Subcutaneous abdominal adipose tissue (tissue), 5 donors: ENCODE results near the gene FAM124B.
A peak's percentile ranks its signal among the peaks of the same experiment; 100 is the strongest.

Source experiments
- H3K27ac ChIP-seq: one replicate; pipeline ENCODE4 v1.7.0; 2013; ENCODE audit warnings: low read depth, mild to moderate bottlenecking, inconsistent platforms, low read length, moderate library complexity
- H3K27me3 ChIP-seq, 5 donors: one replicate each; pipeline ENCODE4 v1.7.0; 2013; ENCODE audit warnings: low read length in 5 of 5, inconsistent platforms in 1 of 5; ENCODE audit not compliant: control insufficient read depth in 5 of 5, insufficient read depth in 4 of 5
- H3K36me3 ChIP-seq, 5 donors: one replicate each; pipeline ENCODE4 v1.7.0; 2013; ENCODE audit warnings: low read length in 5 of 5; ENCODE audit not compliant: control insufficient read depth in 5 of 5, insufficient read depth in 5 of 5
- H3K4me1 ChIP-seq, 5 donors: one replicate each; pipeline ENCODE4 v1.7.0; 2013; ENCODE audit warnings: low read length in 5 of 5, mild to moderate bottlenecking in 3 of 5, moderate library complexity in 1 of 5; ENCODE audit not compliant: control insufficient read depth in 5 of 5, insufficient read depth in 5 of 5
- H3K4me3 ChIP-seq, 5 donors: one replicate each; pipeline ENCODE4 v1.7.0; 2013; ENCODE audit warnings: low read length in 5 of 5, low read depth in 1 of 5
- H3K9ac ChIP-seq, 5 donors: one replicate each; pipeline ENCODE4 v1.7.0; 2013; ENCODE audit warnings: low read length in 5 of 5, mild to moderate bottlenecking in 4 of 5, moderate library complexity in 3 of 5
- H3K9me3 ChIP-seq, 5 donors: one replicate each; pipeline ENCODE4 v1.7.0; 2013; ENCODE audit warnings: low read length in 5 of 5; ENCODE audit not compliant: control insufficient read depth in 5 of 5
- donor health status: healthy.
- donor health status: healthy.
- donor health status: healthy.
- donor health status: healthy.
- donor health status: healthy.

FAM124B gene, protein sequence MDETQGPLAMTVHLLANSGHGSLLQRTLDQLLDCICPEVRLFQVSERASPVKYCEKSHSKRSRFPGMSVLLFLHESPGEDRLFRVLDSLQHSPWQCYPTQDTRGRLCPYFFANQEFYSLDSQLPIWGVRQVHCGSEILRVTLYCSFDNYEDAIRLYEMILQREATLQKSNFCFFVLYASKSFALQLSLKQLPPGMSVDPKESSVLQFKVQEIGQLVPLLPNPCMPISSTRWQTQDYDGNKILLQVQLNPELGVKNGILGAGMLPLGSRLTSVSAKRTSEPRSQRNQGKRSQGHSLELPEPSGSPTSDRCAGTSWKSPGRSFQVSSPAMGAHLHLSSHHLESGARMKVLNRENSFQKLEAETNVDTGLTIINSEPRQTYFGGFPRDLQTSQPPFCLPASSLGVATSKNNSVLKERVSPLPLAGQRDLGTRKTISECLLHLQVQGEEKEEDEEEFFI

DNA sequence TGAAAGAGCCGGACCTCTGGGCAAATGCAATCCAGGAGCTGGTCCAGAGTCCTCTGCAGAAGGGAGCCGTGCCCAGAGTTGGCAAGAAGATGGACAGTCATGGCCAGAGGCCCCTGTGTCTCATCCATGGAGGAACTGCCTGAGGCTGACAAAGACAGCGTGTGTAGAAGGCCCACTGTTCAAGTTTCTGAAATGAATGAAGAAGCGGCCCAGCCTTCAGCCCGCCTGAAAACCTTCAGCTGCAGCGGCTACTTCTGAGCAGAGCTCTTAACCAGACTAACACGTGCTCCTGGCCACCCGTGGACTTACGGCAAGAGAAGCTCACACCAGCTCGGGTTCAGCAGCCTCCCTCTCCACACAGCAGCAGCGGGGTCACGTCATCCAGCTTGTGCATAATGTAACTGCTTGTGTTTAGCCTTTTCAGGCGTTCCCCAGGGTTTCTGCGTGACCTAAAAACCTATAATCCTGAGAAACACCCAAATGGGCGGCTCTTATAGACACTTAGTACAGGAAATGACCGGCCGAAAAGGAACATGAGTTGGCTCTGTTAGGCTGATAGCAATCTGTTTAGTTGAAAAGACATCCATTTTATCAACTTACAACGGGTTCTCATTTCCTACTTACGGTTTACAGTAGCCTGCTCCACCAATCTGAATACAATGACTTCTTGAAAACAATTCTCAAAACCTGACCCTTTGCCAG lies at the start of gene FAM124B:
FAM124B (minus strand) TSS at position 467 of the 702 bp plus-strand sequence; CDS start at position 128, 339 bp downstream.
- Histone ChIP-seq H3K9me3 (peaks cover 0 to 15% (median 8%) of the 10 kb centered on the region in 5 donors), H3K9ac (peak within 1 kb of the TSS in 4 of 5 donors; percentile 46 to 72 (median 63)), H3K4me1 (peaks cover 0 to 42% (median 2%) of the 10 kb centered on the region in 5 donors), H3K27ac (peak within 1 kb of the TSS; percentile 55), H3K4me3 (peak within 1 kb of the TSS; percentile 49 to 84 (median 74)), H3K27me3 (no peaks in the 10 kb centered on the region), H3K36me3 (no peaks in the 10 kb centered on the region)

DNA sequence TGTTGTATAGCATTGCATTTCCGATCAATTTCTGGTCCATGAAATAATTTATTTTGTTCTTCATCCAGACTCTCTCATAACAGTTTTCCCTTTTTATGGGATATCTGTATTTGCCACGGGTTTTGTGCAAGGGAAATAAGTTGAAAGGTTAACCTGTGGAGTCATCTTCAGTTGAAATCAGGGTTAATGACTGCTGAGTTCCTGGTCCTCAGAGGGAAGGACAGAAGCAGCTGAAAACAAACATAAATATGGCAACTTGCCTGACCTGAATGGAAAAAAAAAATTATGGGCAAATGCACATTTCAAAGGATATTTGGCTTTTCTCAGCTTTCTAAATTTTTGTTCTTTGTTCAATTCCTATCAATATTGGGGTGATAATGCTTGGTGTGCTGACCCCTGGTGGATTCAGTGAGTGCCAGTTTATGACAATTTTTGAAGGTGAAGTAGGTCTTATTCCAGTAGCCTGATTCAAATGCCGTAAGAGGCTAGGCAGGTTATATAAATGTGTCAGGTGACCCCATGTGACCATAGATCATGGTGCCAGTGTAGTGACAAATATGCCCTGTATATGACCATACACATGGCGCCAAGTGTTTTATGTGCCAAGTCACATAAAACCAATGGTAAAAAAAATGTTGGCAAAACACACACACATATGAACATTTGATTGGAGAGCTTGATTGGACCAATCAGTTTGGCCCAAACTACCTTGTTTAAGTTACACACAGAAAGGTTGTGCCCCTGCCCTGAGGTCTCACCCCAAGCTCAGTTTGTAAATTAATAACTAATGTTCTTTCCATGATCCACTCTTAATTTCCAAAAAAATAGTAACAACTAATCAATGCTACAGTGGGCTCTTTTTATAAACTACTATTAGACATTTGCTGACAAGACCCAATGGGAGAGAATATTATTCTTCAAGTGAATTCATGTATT lies 47.6 kb upstream of the FAM124B start:
- H3K27ac ChIP-seq: no peak overlapping the region

DNA sequence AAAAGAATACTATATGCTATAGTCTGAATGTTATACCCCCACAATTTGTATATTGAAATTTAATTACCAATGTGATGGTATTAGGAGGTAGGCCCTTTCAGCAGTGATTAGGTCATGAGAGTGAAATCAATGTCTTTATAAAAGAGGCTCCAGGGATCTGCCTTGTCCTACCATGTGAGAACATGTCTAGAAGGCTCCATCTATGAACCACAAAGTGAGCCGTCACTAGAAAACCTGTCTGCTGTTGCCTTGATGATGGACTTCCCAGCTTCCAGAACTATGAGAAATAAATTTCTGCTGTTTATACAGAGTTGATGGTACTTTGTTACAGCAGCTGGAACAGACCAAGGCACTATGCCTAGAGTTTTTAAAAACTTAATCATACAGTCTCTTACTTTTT lies 46.3 kb upstream of the FAM124B start:
- peaks cover 0 to 4% (median 0%) of the 10 kb centered on the region in 5 donors for H3K4me1 ChIP-seq
- no peak overlapping the region for H3K9ac ChIP-seq
- H3K27ac ChIP-seq: no peak overlapping the region
- H3K36me3 ChIP-seq: no peaks in the 10 kb centered on the region
- H3K27me3 ChIP-seq: no peaks in the 10 kb centered on the region
- no peak overlapping the region for H3K4me3 ChIP-seq
- H3K9me3 ChIP-seq: no peaks in the 10 kb centered on the region

More for the DNA sequence above, 47.6 kb upstream of the FAM124B start:
- Histone ChIP-seq H3K4me3 (no peak overlapping the region), H3K9me3 (no peaks in the 10 kb centered on the region), H3K4me1 (peaks cover 0 to 4% (median 0%) of the 10 kb centered on the region in 5 donors), H3K9ac (no peak overlapping the region), H3K36me3 (no peaks in the 10 kb centered on the region), H3K27me3 (no peaks in the 10 kb centered on the region)

DNA sequence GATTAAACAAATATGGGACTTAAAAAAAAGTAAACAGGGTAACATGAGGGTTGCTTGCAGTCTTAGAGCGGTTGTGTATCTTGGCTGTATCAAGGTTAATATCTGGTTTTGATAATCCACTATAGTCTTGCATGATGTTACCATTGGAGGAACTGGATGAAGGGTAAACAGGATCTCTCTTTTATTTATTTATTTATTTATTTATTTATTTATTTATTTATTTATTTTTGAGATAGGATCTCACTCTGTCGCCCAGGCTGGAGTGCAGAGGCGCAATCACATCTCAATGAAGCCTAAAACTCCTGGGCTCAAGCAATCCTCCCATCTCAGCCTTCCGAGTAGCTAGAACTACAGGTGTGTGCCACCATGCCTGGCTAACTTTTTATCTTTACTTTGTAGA lies 42.9 kb upstream of the FAM124B start:
- H3K27me3 ChIP-seq: no peaks in the 10 kb centered on the region
- H3K36me3 ChIP-seq: no peaks in the 10 kb centered on the region
- H3K27ac ChIP-seq: no peak overlapping the region
- no peak overlapping the region for H3K9ac ChIP-seq
- no peaks in the 10 kb centered on the region for H3K9me3 ChIP-seq
- peaks cover 0 to 13% (median 10%) of the 10 kb centered on the region in 5 donors for H3K4me1 ChIP-seq
- H3K4me3 ChIP-seq: no peak overlapping the region

DNA sequence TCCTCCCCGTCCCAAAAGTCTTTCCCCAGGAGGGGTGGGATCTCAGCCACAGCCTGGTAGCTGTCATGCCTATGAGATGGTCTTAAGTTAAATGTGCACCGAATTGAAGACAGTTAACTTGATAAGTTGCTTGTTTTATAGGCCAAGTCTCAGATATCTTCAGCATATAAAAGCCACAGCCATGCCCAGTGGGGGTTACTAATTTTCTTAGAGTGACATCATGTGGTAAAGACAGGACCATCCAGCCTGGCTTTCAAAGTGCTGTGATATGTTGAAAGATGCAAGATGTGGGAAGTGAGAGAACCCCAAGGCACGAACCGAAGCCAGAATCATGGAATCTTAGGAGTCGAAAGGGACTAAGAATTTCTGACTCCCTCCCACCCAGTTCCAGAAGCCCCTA lies 42.1 kb upstream of the FAM124B start:
- Histone ChIP-seq H3K36me3 (no peaks in the 10 kb centered on the region), H3K27me3 (no peaks in the 10 kb centered on the region), H3K9ac (no peak overlapping the region), H3K4me1 (peaks cover 0 to 12% (median 9%) of the 10 kb centered on the region in 5 donors), H3K27ac (no peak overlapping the region), H3K9me3 (no peaks in the 10 kb centered on the region), H3K4me3 (no peak overlapping the region)

DNA sequence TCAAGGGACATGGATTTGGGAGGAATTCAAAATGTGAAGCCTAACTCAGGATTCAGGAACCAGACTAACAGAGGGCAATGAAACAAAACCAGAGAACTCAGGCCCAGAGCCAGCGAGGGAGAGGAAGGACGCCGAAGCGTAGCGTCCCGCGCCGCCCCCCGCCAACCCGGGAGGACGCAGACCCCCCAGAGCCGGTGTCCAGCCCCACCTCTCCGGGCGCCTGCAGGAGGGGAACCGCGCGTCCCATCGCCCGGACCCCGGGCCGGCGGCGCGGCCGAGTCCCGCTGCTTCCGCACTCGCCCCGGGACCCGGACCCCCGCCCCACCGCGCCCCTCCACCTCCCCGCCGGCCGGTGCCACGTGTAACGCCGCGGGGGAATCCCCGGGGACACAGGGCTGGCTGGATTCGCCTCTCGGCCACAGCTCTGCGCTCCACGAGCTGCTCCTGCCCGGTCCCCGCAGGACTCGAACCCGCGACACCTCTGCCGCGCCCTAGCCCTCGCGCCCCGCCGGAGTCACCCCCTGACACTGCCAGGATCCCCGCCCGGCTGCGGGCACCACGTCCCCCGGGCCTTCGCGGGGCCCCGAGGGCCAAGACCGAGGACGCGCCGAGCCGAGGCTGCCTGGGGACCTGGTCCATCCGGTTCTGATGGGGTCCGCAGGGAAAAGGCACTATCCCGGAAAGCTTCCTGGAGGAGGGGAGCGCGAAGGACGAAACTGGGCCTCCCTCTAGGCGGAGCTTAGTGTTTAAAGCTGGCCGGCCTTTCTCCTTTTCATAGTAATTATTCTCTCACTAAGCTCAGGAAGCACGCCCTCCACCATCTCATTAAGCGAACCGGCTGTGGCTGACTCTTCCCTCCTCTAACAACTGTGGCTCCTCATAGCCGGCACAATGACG lies 40.4 kb upstream of the FAM124B start:
- Histone ChIP-seq H3K4me1 (peaks cover 0 to 12% (median 9%) of the 10 kb centered on the region in 5 donors), H3K4me3 (peak overlapping the region; percentile 67 to 75 (median 70)), H3K36me3 (no peaks in the 10 kb centered on the region), H3K9me3 (peaks cover 0 to 3% (median 0%) of the 10 kb centered on the region in 5 donors), H3K27me3 (no peaks in the 10 kb centered on the region), H3K9ac (peak overlapping the region in 3 of 5 donors; percentile 22 to 70 (median 66)), H3K27ac (no peak overlapping the region)

DNA sequence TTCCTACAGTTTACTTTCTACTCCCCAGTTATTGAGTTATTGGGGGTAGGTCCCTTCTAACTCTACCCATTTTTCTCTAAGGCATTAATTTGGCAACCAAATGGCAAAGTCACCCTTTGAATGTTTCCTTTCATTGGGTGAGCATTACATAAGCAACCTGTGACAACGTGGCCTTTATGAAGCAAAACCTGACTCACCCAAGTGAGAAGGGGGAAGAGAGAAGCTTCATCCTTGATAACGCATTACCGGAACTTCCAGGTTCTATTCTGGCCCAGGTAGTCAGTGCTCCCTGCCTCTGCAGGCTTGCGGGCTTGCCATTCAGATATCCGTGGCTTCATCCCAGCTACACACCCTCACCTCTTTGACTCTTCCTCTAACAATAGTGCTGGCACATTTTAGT lies 39.1 kb upstream of the FAM124B start:
- no peak overlapping the region for H3K9ac ChIP-seq
- H3K4me3 ChIP-seq: no peak overlapping the region

DNA sequence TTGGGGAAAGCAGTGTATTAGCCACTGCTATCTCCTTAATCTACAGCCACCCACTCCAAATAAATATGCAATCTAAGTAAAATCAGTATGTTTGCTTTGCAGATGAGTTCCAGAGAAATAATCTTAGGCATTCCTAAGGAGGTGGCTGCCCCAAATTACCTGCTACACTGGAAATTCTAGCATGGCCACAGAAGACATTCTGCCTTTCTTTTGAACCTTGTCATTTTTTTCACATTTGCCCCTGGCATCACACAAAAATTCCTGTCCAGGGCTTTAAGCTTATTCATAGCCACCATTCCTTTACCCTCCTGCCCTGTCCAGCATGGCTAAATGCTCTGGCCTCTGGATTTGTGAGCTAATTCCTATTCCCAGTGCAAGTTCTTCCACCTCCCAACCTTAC lies 36.8 kb upstream of the FAM124B start:
- Histone ChIP-seq H3K27me3 (no peaks in the 10 kb centered on the region), H3K4me3 (no peak overlapping the region), H3K4me1 (peaks cover 0 to 12% (median 9%) of the 10 kb centered on the region in 5 donors), H3K9me3 (peaks cover 0 to 3% (median 0%) of the 10 kb centered on the region in 5 donors), H3K9ac (no peak overlapping the region), H3K27ac (no peak overlapping the region), H3K36me3 (no peaks in the 10 kb centered on the region)

More for the DNA sequence above, 39.1 kb upstream of the FAM124B start:
- H3K4me1 ChIP-seq: peaks cover 0 to 12% (median 9%) of the 10 kb centered on the region in 5 donors
- H3K27me3 ChIP-seq: no peaks in the 10 kb centered on the region
- H3K36me3 ChIP-seq: no peaks in the 10 kb centered on the region
- H3K9me3 ChIP-seq: peaks cover 0 to 3% (median 0%) of the 10 kb centered on the region in 5 donors
- H3K27ac ChIP-seq: no peak overlapping the region

DNA sequence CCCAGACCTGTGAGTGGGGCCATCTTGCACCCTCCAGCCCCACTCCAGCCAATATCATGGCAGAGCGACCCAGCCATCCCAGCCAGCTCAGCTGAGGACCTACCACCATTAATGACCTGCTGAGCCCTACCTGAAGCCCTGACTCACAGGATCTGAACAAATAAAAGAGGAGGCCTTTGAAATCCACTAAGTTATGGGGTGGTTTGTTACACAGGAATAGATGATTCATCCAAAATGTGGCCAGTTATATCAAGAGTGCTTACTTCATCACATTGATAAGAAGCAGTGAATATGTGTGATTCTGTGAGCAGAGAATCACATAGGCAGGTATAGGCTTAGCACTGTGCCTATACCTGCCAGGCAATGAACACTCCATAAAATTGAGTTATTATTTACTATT lies 34.7 kb upstream of the FAM124B start:
- Histone ChIP-seq H3K36me3 (no peaks in the 10 kb centered on the region), H3K27me3 (no peaks in the 10 kb centered on the region), H3K4me1 (no peaks in the 10 kb centered on the region), H3K9ac (no peak overlapping the region), H3K9me3 (peaks cover 0 to 3% (median 0%) of the 10 kb centered on the region in 5 donors), H3K27ac (no peak overlapping the region), H3K4me3 (no peak overlapping the region)
